Sciatic nerve (tissue), 2 donors: ENCODE data around the gene ANO10. TPM values are rescaled to one million over a fixed set of nuclear protein-coding genes. Genes with fewer than 3 reads are reported as not detected.
A peak's percentile ranks its signal among the peaks of the same experiment; 100 is the strongest.
"Not testable (repeated sequence)": the region's sequence is repeated elsewhere in the genome, so short reads cannot be mapped to it uniquely, and the experiment has no call there.

Experiments used
- ATAC-seq: fragments of 200-7000 bp; cut with Tn5 transposase; one replicate; pipeline ENCODE4 v1.9.1; 2020; ENCODE audit warnings: mild to moderate bottlenecking, moderate library complexity
- DNase-seq: peaks from one replicate; pipeline ENCODE4 v3.0.0-alpha.2; 2020; ENCODE audit warnings: low spot score
- intact Hi-C: fragments of 100-400 bp; cut with DNase I; formaldehyde crosslinking; loops from one replicate; pipeline ENCODE4 v1.14.2; 2022
- total RNA-seq: library from RNA; stranded (reverse); fragmentation: NEBNext Ultra II Directional; extraction: Animal tissue kit (Norgen Biotek cat#: 25700); gene quantifications from one replicate; pipeline ENCODE4 v1.2.1, GENCODE V29; 2021
- donor health status: DM: no; HTN: no; CAD: no.
- donor health status: DM: no; HTN: no; CAD: no.

ANO10 gene
- total RNA-seq: 30.9 TPM

GRCh38 chr3:43621656-43622432, at the start of gene ANO10:
ANO10 (minus strand) TSS chr3:43622011; CDS start chr3:43605852, 16,159 bp downstream.
- intact Hi-C loops: no loop called here
- DNase-seq: peak; percentile 100

GRCh38 chr3:43670635-43671522, 49.1 kb upstream of the ANO10 start:
- ATAC-seq: no peak
- no peak for DNase-seq
- intact Hi-C loops: no loop called here

More at GRCh38 chr3:43621656-43622432, at the start of gene ANO10:
- peak; percentile 99 for ATAC-seq

- intact Hi-C loops, DNase-seq, ATAC-seq: not testable (repeated sequence)
Observed at GRCh38 chr3:43665011-43665410, 43.2 kb upstream of the ANO10 start.

- intact Hi-C loops, ATAC-seq, DNase-seq: not testable (repeated sequence)
Observed at GRCh38 chr3:43661376-43661775, 39.6 kb upstream of the ANO10 start.

GRCh38 chr3:43659250-43659880, 37.6 kb upstream of the ANO10 start:
- no peak for ATAC-seq
- DNase-seq: no peak
- intact Hi-C loops: no loop called here

- DNase-seq, ATAC-seq, intact Hi-C loops: not testable (repeated sequence)
Observed at GRCh38 chr3:43656390-43656789, 34.6 kb upstream of the ANO10 start.

GRCh38 chr3:43650345-43650744, 28.5 kb upstream of the ANO10 start:
- ATAC-seq: no peak
- no peak for DNase-seq

GRCh38 chr3:43649365-43649968, 27.7 kb upstream of the ANO10 start:
- ATAC-seq: no peak
- intact Hi-C loops: no loop called here
- no peak for DNase-seq

More at GRCh38 chr3:43650345-43650744, 28.5 kb upstream of the ANO10 start:
- intact Hi-C loops: no loop called here

GRCh38 chr3:43648957-43649356, 27.1 kb upstream of the ANO10 start:
- no peak for DNase-seq
- intact Hi-C loops: no loop called here
- ATAC-seq: no peak

- no peak for ATAC-seq
- intact Hi-C loops: no loop called here
- no peak for DNase-seq
Observed at GRCh38 chr3:43647331-43648166, 25.7 kb upstream of the ANO10 start.

- no peak for ATAC-seq
- DNase-seq: no peak
- intact Hi-C loops: no loop called here
Observed at GRCh38 chr3:43644443-43644842, 22.6 kb upstream of the ANO10 start.

- intact Hi-C loops: no loop called here
- DNase-seq (no peak), ATAC-seq (no peak)
Observed at GRCh38 chr3:43641306-43642114, 19.7 kb upstream of the ANO10 start.

GRCh38 chr3:43640681-43641080, 18.9 kb upstream of the ANO10 start:
- ATAC-seq (no peak), DNase-seq (no peak)
- intact Hi-C loops: no loop called here

GRCh38 chr3:43638594-43639447, 17.0 kb upstream of the ANO10 start:
- intact Hi-C loops: no loop called here
- ATAC-seq: no peak
- no peak for DNase-seq

- ATAC-seq (no peak), DNase-seq (no peak)
- intact Hi-C loops: no loop called here
Observed at GRCh38 chr3:43637702-43638101, 15.9 kb upstream of the ANO10 start.

- ATAC-seq (no peak), DNase-seq (no peak)
- intact Hi-C loops: no loop called here
Observed at GRCh38 chr3:43632986-43633385, 11.2 kb upstream of the ANO10 start.
